SK-N-SH (cell line): Measurements from ENCODE around the gene MYH10. TPM values are rescaled to one million over a fixed set of nuclear protein-coding genes. Genes with fewer than 3 reads are reported as not detected.

ENCODE experiments used
- CTCF ChIA-PET: fragments of 300-600, 350-600 bp; formaldehyde crosslinking; extraction: SDS; loops from one replicate; lab custom pipeline; 2021; lab: Yijun Ruan, JAX
- POLR2A ChIA-PET: fragments of 350-600 bp; sonication (Branson Sonifier 250); formaldehyde crosslinking; extraction: SDS; loops from one replicate; lab custom pipeline; 2020; ENCODE audit warnings: antibody characterized with exemption, inconsistent platforms; lab: Yijun Ruan, JAX
- DNase-seq: peaks from one replicate; pipeline ENCODE4 v3.0.0; 2012
- H2AFZ ChIP-seq: fragments of 200-600 bp; sonication (generic); 2 replicates; pipeline ENCODE4 v1.8.1; 2016; ENCODE audit warnings: antibody characterized with exemption, mild to moderate bottlenecking, low read depth
- H3F3A ChIP-seq: fragments of 200-600 bp; sonication (generic); replicated peaks from 2 replicates; pipeline ENCODE3; 2016; ENCODE audit warnings: antibody characterized with exemption, mild to moderate bottlenecking; ENCODE audit not compliant: insufficient read depth
- H3K27ac ChIP-seq, 2 experiments: fragments of 200-500 bp in 1 of 2; fragments of 200-600 bp in 1 of 2; sonication (Bioruptor generic) in 1 of 2; sonication (generic), shearing (Covaris generic) in 1 of 2; 2 replicates each; pipeline versions ENCODE4 v1.5.1 to v1.6.1; 2014 to 2016; ENCODE audit warnings: low read depth in 2 of 2, inconsistent platforms in 1 of 2, low read length in 1 of 2, mild to moderate bottlenecking in 1 of 2, mixed read lengths in 1 of 2
- H3K27me3 ChIP-seq: fragments of 200-600 bp; sonication (generic), shearing (Covaris generic); 2 replicates; pipeline ENCODE4 v1.6.1; 2016; ENCODE audit warnings: mixed run types; ENCODE audit not compliant: insufficient read depth
- H3K36me3 ChIP-seq, 2 experiments: fragments of 200-500 bp in 1 of 2; fragments of 200-600 bp in 1 of 2; sonication (Bioruptor generic) in 1 of 2; sonication (generic) in 1 of 2; replicated peaks in 1 of 2; 2 replicates each; pipeline versions ENCODE3 to v1.5.1; 2014 to 2016; ENCODE audit warnings: low read length in 1 of 2, mild to moderate bottlenecking in 1 of 2; ENCODE audit not compliant: insufficient read depth in 2 of 2, control insufficient read depth in 1 of 2
- H3K4me1 ChIP-seq, 2 experiments: fragments of 200-500 bp in 1 of 2; fragments of 200-600 bp in 1 of 2; sonication (Bioruptor generic) in 1 of 2; sonication (generic), shearing (Covaris generic) in 1 of 2; 2 replicates each; pipeline versions ENCODE4 v1.5.1 to v1.6.1; 2014 to 2016; ENCODE audit warnings: low read depth in 1 of 2, low read length in 1 of 2, mixed run types in 1 of 2; ENCODE audit not compliant: insufficient read depth in 2 of 2, control insufficient read depth in 1 of 2
- H3K4me2 ChIP-seq: fragments of 200-600 bp; sonication (generic), shearing (Covaris generic); 2 replicates; pipeline ENCODE4 v1.6.1; 2017; ENCODE audit warnings: mixed run types
- H3K4me3 ChIP-seq, 2 experiments: fragments of 200-500 bp in 1 of 2; fragments of 200-600 bp in 1 of 2; sonication (Bioruptor generic) in 1 of 2; sonication (generic), shearing (Covaris generic) in 1 of 2; 2 replicates each; pipeline versions ENCODE4 v1.5.1 to v1.8.1; 2014 to 2016; ENCODE audit warnings: low read depth in 2 of 2, inconsistent platforms in 1 of 2, low read length in 1 of 2, mild to moderate bottlenecking in 1 of 2, mixed read lengths in 1 of 2, moderate library complexity in 1 of 2
- H3K79me2 ChIP-seq: fragments of 200-600 bp; sonication (generic); 2 replicates; pipeline ENCODE4 v1.8.1; 2017; ENCODE audit warnings: mild to moderate bottlenecking; ENCODE audit not compliant: insufficient read depth
- H3K9ac ChIP-seq: fragments of 200-600 bp; sonication (generic); 2 replicates; pipeline ENCODE4 v1.6.1; 2017; ENCODE audit warnings: mixed run types
- H3K9me2 ChIP-seq: fragments of 200-600 bp; sonication (generic); 2 replicates; pipeline ENCODE4 v1.6.1; 2017; ENCODE audit warnings: mixed run types
- H3K9me3 ChIP-seq: fragments of 200-600 bp; sonication (generic); 2 replicates; pipeline ENCODE4 v1.6.1; 2017; ENCODE audit warnings: mixed run types, mild to moderate bottlenecking, moderate library complexity
- H4K20me1 ChIP-seq: fragments of 200-600 bp; sonication (generic); 2 replicates; pipeline ENCODE4 v1.6.1; 2017; ENCODE audit warnings: mild to moderate bottlenecking, mixed run types; ENCODE audit not compliant: insufficient read depth
- EP300 ChIP-seq, 2 experiments: IDR thresholded peaks; 2 replicates each; pipeline versions ENCODE4 v1.4.0 to v1.6.1; 2012; ENCODE audit warnings: borderline replicate concordance in 1 of 2, low read depth in 1 of 2, low read length in 1 of 2
- EZH2phosphoT487 ChIP-seq: fragments of 200-600 bp; sonication (generic); IDR thresholded peaks from 2 replicates; pipeline ENCODE4 v1.6.1; 2017; ENCODE audit warnings: low read depth, mixed run types, mild to moderate bottlenecking, antibody characterized with exemption, moderate library complexity, borderline replicate concordance
- MAX ChIP-seq: IDR thresholded peaks from 2 replicates; pipeline ENCODE4 v1.4.0; 2012; ENCODE audit warnings: low read depth
- MEF2A ChIP-seq: IDR thresholded peaks from 2 replicates; pipeline ENCODE4 v1.4.0; 2012; ENCODE audit warnings: low read depth, borderline replicate concordance
- NFIC ChIP-seq: IDR thresholded peaks from 2 replicates; pipeline ENCODE4 v1.4.0; 2012; ENCODE audit warnings: borderline replicate concordance
- RAD21 ChIP-seq: IDR thresholded peaks from 2 replicates; pipeline ENCODE4 v1.6.1; 2012; ENCODE audit warnings: mild to moderate bottlenecking, low read length
- RFX5 ChIP-seq: IDR thresholded peaks from 2 replicates; pipeline ENCODE4 v1.6.1; 2012; ENCODE audit warnings: mild to moderate bottlenecking, improper control_type of control experiment, low read length
- TAF1 ChIP-seq: IDR thresholded peaks from 2 replicates; pipeline ENCODE4 v1.6.1; 2012; ENCODE audit warnings: low read depth, mild to moderate bottlenecking, low read length, moderate library complexity, borderline replicate concordance
- TEAD4 ChIP-seq: IDR thresholded peaks from 2 replicates; pipeline ENCODE4 v1.4.0; 2012; ENCODE audit warnings: mild to moderate bottlenecking, borderline replicate concordance; ENCODE audit not compliant: insufficient read depth
- YY1 ChIP-seq: IDR thresholded peaks from 2 replicates; pipeline ENCODE4 v1.4.0; 2012; ENCODE audit warnings: low read depth, mild to moderate bottlenecking
- WGBS: methylation state at CpG from one replicate; pipeline ENCODE4 v1.1.6; 2017; ENCODE audit warnings: low lambda C conversion rate; 5-methylcytosine and 5-hydroxymethylcytosine counted together
- polyA plus RNA-seq, 3 experiments: library from polyadenylated mRNA; depleted of rRNA; stranded (reverse); fragments of >200 nt; gene quantifications; 2 replicates each; pipeline ENCODE4 v1.2.3, GENCODE V29; 2012

Gene MYH10
- polyA plus RNA-seq, 1 of the 3 experiments (the other 2 are of a cell fraction): 64.2 TPM

GRCh38 chr17:8481703-8482102 is 148.8 kb downstream of the MYH10 start:
- Histone ChIP-seq H3K9me2 (no peaks in the 10 kb centered on the region), H3K27me3 (no peaks in the 10 kb centered on the region), H3F3A (peaks cover 1% of the 10 kb centered on the region), H3K4me2 (no peak overlapping the region), H2AFZ (no peak overlapping the region), H3K4me3 (no peak overlapping the region), H3K9ac (no peak overlapping the region), H3K36me3 (peaks cover 68 to 94% of the 10 kb centered on the region in 2 experiments), H3K9me3 (peaks cover 9% of the 10 kb centered on the region; the same call in 1 of the 2 replicates), H3K4me1 (no peaks in the 10 kb centered on the region), H3K27ac (no peak overlapping the region), H3K79me2 (no peaks in the 10 kb centered on the region), H4K20me1 (no peaks in the 10 kb centered on the region)
- ChIA-PET POLR2A (no interaction called here), CTCF (interaction anchor here (1.1 to 2.6 kb wide), 2 partner anchors 11 to 304 kb away, joined by 3 to 10 read pairs; no protein-coding TSS in a partner anchor)
- DNase-seq: no peak
- TF ChIP-seq YY1 (no peak), NFIC (no peak), TAF1 (no peak)
- WGBS: 98% methylated on average over 5 of the region's 5 CpGs

GRCh38 chr17:8481089-8481488 is 149.4 kb downstream of the MYH10 start:
- Histone ChIP-seq H3K9me2 (no peaks in the 10 kb centered on the region), H3K9ac (no peak overlapping the region), H3K4me2 (no peak overlapping the region), H3K36me3 (peaks cover 63 to 93% of the 10 kb centered on the region in 2 experiments), H3K79me2 (no peaks in the 10 kb centered on the region), H3K9me3 (peaks cover 9% of the 10 kb centered on the region; the same call in 1 of the 2 replicates), H2AFZ (no peak overlapping the region), H3K27ac (no peak overlapping the region), H3K4me3 (no peak overlapping the region), H3F3A (peaks cover 7% of the 10 kb centered on the region), H3K4me1 (no peaks in the 10 kb centered on the region), H4K20me1 (no peaks in the 10 kb centered on the region), H3K27me3 (no peaks in the 10 kb centered on the region)
- CTCF ChIA-PET: interaction anchor here (1.1 to 2.6 kb wide), 2 partner anchors 10 to 305 kb away, joined by 3 to 10 read pairs; no protein-coding TSS in a partner anchor
- no peak for DNase-seq
- POLR2A ChIA-PET: interaction anchor here (0.6 kb wide), 1 partner anchor 11 kb away, joined by 3 read pairs; no protein-coding TSS in a partner anchor
- 95% methylated on average over 5 of the region's 22 CpGs for WGBS
- no peak for TF ChIP-seq MEF2A
- TF ChIP-seq RAD21: no peak
- TF ChIP-seq TEAD4: no peak

- H3K9me2 ChIP-seq: no peaks in the 10 kb centered on the region
- H3K4me3 ChIP-seq: no peak overlapping the region
- H3K79me2 ChIP-seq: no peaks in the 10 kb centered on the region
- peaks cover 10% of the 10 kb centered on the region for H3F3A ChIP-seq
- H3K4me2 ChIP-seq: no peak overlapping the region
- H2AFZ ChIP-seq: no peak overlapping the region
- no peak for DNase-seq
- H3K9ac ChIP-seq: no peak overlapping the region
- H3K4me1 ChIP-seq: no peaks in the 10 kb centered on the region
- H4K20me1 ChIP-seq: no peaks in the 10 kb centered on the region
- ChIA-PET CTCF (interaction anchor here (0.6 to 1.3 kb wide), 4 partner anchors 228 to 305 kb away, joined by 3 to 4 read pairs (median 3); no protein-coding TSS in a partner anchor), POLR2A (interaction anchor here (0.8 kb wide), 1 partner anchor 16 kb away, joined by 3 read pairs; no protein-coding TSS in a partner anchor)
- WGBS: 89% methylated on average over 28 of the region's 33 CpGs
- TF ChIP-seq MAX (no peak), EP300 (IDR thresholded peaks at IDR 0.05; ENCODE audit: borderline replicate concordance in 1 of 2, low read depth in 1 of 2, low read length in 1 of 2) (no peak), RFX5 (no peak), EZH2phosphoT487 (no peak)
- H3K27ac ChIP-seq: no peak overlapping the region
- peaks cover 9% of the 10 kb centered on the region; the same call in 1 of the 2 replicates for H3K9me3 ChIP-seq
- H3K27me3 ChIP-seq: no peaks in the 10 kb centered on the region
- H3K36me3 ChIP-seq: peaks cover 63 to 94% of the 10 kb centered on the region in 2 experiments
Measured at GRCh38 chr17:8480011-8480976, 150.2 kb downstream of the MYH10 start.
